ENCODE results near the gene ATG5.

Gene ATG5

GRCh38 chr6:106135911-106136571 lies 189.5 kb downstream of the ATG5 start:
- no peaks in the 10 kb centered on the region for H3K27me3 ChIP-seq (ENCODE audit: insufficient read depth, low read length, poor library complexity, severe bottlenecking)
- H3K9ac ChIP-seq (ENCODE audit: low read depth, low read length, poor library complexity, severe bottlenecking): no peak overlapping the region
- no peaks in the 10 kb centered on the region for H3K36me3 ChIP-seq (ENCODE audit: insufficient read depth, low read length)
- H2AFZ ChIP-seq (ENCODE audit: low read length): no peak overlapping the region
- H3K4me1 ChIP-seq (ENCODE audit: insufficient read depth, low read length, poor library complexity, severe bottlenecking): peaks cover 6% of the 10 kb centered on the region
- H3K4me3 ChIP-seq (ENCODE audit: low read length, poor library complexity, severe bottlenecking): no peak overlapping the region
- H4K20me1 ChIP-seq (ENCODE audit: insufficient read depth, low read length, poor library complexity, severe bottlenecking): no peaks in the 10 kb centered on the region
- no peaks in the 10 kb centered on the region for H3K9me3 ChIP-seq (ENCODE audit: insufficient read depth, low read depth, low read length)
- H3F3A ChIP-seq (ENCODE audit: low read depth): no peaks in the 10 kb centered on the region
- no peak overlapping the region for H3K4me2 ChIP-seq (ENCODE audit: low read depth, low read length, poor library complexity, severe bottlenecking)
- no peaks in the 10 kb centered on the region for H3K9me2 ChIP-seq (replicated peaks; ENCODE audit: low read depth, low read length)
- no peaks in the 10 kb centered on the region for H3K79me2 ChIP-seq (ENCODE audit: insufficient read depth, low read length)
- no peak for TF ChIP-seq EZH2phosphoT487 (IDR thresholded peaks at IDR 0.05; ENCODE audit: borderline replicate concordance)
- TF ChIP-seq CTCF (conservative IDR thresholded peaks at IDR 0.05; ENCODE audit: low read length): no peak

- Histone ChIP-seq H3K27me3 (ENCODE audit: insufficient read depth, low read length, poor library complexity, severe bottlenecking) (no peaks in the 10 kb centered on the region), H3K4me2 (ENCODE audit: low read depth, low read length, poor library complexity, severe bottlenecking) (no peak overlapping the region), H3F3A (ENCODE audit: low read depth) (no peaks in the 10 kb centered on the region), H3K4me3 (ENCODE audit: low read length, poor library complexity, severe bottlenecking) (no peak overlapping the region), H3K9me2 (replicated peaks; ENCODE audit: low read depth, low read length) (no peaks in the 10 kb centered on the region), H3K36me3 (ENCODE audit: insufficient read depth, low read length) (no peaks in the 10 kb centered on the region), H4K20me1 (ENCODE audit: insufficient read depth, low read length, poor library complexity, severe bottlenecking) (no peaks in the 10 kb centered on the region), H3K9me3 (ENCODE audit: insufficient read depth, low read depth, low read length) (no peaks in the 10 kb centered on the region), H2AFZ (ENCODE audit: low read length) (no peak overlapping the region), H3K79me2 (ENCODE audit: insufficient read depth, low read length) (no peaks in the 10 kb centered on the region), H3K4me1 (ENCODE audit: insufficient read depth, low read length, poor library complexity, severe bottlenecking) (no peaks in the 10 kb centered on the region), H3K9ac (ENCODE audit: low read depth, low read length, poor library complexity, severe bottlenecking) (no peak overlapping the region)
- TF ChIP-seq CTCF (conservative IDR thresholded peaks at IDR 0.05; ENCODE audit: low read length): no peak
- TF ChIP-seq EZH2phosphoT487 (IDR thresholded peaks at IDR 0.05; ENCODE audit: borderline replicate concordance): no peak
These were observed 190.5 kb downstream of the ATG5 start for GRCh38 chr6:106134906-106135634.

All from Loucy (cell line).